Fibroblast of skin of left quadriceps (primary cell): ENCODE results near the gene KRT28.
A peak's percentile ranks its signal among the peaks of the same experiment; 100 is the strongest.
"Not testable (repeated sequence)": the region's sequence is repeated elsewhere in the genome, so short reads cannot be mapped to it uniquely, and the experiment has no call there.

ENCODE experiments used
- DNase-seq, 2 experiments: peaks; one replicate each; pipeline ENCODE4 v3.0.0-alpha.2; 2013; ENCODE audit warnings: low read depth in 2 of 2

KRT28 gene

DNA sequence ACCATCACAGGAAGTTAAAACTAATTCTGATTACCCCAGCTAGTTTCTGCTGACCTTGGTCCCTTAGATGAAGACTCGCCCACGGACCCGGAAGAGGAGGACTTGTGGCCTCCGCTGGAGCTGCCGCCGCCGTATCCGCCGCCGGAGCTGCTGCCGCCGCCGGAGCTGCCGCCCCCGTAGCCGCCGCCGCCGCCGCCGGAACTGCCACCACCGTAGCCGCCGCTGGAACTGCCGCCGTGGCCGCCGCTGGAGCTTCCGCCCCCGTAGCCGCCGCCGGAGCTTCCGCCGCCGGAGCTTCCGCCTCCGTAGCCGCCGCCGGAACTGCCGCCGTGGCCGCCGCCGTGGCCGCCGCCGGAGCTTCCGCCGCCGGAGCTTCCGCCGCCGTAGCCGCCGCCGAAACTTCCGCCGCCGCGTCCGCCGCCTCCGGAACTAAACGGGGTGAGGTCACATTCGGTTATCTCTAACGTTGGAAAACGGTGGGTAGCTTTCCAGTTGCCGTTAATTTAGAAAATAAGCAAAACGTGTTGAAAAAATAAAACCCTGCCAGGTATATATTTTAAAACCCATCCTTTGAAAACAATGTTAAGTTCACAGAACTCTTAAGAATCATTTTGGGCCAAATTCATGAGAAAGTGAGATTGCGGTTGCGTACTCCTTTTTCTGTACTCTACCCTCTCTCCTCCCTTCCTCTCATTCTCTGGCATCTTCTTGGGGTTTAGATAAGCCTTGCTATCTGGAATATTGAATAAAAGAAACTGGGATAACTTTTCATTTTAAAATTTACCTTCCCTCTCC lies 19.2 kb upstream of the KRT28 start:
- DNase-seq, result peak; percentile 65 to 67

DNA sequence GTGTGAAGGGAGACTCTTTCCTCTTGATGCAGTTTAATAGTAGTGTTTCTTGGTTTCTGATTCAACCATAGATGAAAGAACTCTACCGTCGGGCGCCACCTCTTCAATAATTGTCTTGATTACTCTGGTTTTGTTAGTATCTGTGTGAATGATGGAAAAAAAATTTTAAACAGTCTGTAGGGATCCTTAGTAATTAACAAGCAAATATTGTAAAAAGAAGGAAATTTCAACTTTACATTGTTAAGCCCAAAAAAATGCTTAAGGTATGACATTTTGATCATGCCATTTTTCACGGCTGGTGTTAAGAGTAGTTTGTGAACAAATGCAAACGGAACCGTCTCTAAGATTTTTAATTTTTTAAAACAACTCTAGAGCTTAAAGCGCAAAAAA lies 18.6 kb upstream of the KRT28 start:
- no peak for DNase-seq

DNA sequence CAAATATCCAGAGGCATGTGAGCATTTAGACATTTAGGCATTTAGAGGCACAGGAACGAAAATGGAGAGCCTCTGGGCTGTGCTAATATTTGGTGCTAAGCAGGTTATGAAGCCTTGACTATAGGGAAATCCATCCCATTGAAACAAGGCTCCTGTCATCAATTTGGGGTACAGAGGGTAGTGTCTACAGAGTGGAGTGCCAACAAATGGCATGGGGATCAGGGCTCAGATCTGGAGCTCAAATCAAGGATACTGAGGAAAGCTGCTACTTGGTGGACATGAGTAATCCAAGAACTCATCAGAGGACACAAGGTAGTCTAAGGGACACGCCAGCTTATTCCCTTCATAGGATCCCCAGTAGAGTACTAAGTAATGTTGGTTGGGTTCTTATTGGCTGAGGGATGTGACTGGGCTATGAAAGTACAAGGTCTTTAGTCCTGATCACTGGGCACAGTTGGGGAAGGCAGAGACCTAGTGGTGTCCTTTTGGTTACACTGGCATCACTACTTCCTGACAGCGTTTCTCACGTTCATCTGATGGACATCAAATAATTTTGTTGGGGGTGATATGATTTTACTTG lies 17.4 kb upstream of the KRT28 start:
- no peak for DNase-seq

DNA sequence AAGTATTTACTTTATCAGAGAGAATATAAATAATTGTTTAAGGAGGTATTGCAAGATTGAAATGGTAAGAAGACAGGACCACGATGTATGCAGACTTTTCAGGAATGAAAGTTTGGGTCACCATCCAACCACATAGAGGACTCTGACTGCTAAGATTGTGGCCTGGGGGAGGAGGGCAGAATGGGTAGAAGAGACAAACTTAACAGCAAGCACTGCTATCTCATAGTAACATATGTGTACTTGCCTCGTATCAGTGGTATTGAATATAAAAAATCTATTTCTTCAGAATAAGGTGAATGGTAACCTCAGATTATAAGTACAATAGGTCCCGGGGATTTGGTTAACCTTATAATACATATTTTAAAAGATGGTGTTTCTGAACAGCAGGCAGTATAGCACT lies 16.8 kb upstream of the KRT28 start:
- no peak for DNase-seq

DNA sequence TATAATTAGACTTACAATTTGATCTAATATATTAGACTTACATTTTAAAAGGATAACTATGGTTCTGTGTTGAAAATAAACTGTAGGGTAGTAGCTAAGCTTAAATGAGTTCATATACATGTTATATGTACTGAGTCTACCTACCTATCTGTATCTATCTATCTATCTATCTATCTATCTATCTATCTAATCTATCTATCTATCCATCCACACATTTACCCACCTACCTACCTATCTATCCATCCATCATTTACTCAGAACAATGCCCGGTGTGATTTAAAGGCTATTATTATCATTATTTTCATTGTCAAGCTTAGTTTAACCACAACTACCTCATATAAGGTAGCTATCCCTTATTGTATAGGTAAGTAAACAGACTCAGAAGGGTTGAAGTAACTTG lies 15.6 kb upstream of the KRT28 start:
- no peak for DNase-seq

DNA sequence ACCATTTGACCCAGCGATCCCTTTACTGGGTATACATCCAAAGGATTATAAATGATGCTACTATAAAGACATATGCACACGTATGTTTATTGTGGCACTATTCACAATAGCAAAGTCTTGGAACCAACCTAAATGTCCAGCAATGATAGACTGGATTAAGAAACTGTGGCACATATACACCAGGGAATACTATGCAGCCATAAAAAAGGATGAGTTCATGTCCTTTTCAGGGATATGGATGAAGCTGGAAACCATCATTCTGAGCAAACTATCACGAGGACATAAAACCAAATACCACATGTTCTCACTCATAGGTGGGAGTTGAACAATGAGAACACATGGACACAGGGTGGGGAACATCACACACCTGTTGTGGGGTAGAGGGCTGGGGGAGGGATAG lies 14.9 kb upstream of the KRT28 start:
- DNase-seq, result not testable (repeated sequence)

DNA sequence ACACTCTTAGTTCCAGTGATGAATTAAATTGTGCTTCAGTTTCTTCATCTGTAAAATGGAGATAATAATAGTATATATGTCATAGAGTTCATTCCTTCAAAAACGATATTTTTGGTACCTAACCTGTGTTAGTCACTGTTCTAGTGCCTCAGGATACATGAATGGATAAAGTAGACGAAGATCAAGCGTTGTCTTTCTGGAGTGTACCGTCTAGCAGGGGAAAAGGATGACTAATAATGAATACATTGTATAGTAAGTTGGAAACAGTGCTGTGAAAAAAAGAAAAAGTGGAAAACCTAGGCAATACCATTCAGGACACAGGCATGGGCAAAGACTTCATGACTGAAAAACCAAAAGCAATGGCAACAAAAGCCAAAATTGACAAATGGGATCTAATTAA lies 14.0 kb upstream of the KRT28 start:
- no peak for DNase-seq

DNA sequence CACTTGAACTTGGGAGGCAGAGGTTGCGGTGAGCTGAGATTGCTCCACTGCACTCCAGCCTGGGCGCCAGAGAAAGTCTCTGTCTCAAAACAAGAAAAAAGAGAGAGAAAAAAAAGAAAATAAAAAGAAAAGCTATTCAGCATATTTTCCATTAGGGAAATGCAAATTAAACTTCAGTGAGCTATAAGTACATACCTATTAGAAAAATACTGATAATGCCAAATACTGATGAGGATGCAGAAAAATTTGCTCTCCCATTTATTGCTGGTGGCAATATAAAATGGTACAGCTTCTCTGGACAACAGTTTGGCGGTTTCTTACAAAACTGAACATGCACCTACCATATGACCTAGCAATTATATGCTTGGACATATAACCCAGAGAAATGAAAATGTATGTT lies 12.9 kb upstream of the KRT28 start:
- no peak for DNase-seq

DNA sequence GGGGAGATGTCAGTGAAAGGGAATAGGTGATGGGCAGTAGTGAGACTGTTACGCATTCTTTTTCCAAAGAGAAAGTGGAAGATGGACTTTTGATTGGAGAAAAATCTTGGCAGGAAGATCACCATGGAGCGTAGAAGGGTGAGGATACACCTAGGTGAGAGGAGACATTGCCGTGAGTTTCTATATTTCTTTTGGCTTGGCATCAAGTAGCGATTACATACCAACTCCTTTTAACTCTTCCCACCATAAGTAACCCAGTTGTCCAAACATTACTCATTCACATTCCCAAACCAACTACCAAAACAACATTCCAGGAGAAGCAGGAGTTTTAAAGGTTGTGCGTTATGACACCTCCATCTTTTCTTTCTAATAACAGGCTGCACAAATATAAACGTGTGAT lies 10.7 kb upstream of the KRT28 start:
- peak in 1 of 2 experiments; percentile 22 for DNase-seq

DNA sequence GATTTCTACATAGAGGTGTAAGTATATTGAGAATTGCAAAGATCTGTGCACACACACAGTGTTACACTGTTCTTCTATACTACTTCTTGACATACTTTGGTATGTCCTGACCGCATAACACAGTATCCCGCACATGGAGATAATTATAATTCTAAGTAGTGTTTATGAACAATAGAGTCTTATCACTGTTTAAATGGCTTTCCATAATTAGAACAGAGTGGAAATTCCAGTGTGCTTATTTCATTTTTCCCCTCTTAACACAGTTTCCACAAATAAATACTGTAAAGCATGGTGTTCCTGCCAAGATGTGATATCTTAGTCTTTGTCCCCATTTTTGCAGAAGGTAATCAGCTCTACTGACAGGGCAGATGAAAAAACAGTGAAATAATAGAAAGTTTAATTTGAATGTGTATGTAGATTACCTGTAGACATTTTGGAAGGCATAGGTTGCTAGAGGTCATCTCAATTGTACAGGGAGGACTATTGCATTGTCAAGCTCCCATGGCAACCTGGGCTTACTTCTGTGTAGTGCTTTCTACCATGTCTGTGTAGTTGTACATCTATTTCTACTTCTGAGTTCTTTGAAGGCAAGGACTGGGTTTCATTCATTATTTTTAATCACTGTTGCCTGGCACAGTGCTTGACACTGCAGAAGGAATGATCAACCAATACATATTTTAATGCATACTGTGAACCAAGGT lies 10.1 kb upstream of the KRT28 start:
- DNase-seq, result peak; percentile 51 to 59

DNA sequence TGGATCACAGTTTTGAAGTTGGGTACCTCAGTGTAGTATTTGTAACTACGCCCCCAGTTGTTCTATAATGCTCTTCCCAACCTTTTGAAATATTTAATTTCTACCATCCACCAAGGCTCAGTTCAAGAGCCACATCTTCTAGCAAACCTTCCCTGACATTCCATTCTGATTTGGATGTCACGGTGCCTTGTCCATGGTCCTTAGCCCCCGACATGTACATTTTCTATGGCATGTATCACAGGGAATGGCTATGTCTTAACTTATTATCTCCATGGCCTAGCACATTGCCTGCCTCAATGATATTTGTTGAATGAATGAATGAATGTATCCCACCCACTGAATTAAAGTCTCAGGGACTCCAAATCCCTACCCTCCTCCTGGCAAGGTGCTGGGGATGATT lies 6.4 kb upstream of the KRT28 start:
- DNase-seq, result no peak

DNA sequence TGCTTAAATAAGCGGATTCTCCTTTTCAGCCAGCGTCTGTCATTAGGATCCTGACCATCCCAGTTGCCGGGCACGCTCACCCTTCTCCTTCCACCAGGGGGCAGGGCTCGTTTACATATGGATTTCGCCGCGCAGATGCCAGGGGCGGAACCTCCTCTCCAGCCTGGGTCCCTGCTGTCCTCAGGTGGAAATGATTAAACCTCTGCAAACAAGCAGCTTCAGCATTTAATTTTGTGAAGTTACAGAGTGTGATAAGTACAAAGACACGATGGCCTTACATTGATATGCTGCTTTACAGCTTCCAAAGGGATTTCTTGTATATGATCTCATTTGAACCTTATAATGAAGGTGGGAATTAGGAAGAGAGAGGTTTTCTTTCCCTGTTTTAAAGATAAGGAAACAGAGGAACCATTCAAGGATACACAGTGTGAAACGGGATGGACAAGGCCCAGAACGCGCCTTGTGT lies 3.9 kb upstream of the KRT28 start:
- peak; percentile 55 for DNase-seq

DNA sequence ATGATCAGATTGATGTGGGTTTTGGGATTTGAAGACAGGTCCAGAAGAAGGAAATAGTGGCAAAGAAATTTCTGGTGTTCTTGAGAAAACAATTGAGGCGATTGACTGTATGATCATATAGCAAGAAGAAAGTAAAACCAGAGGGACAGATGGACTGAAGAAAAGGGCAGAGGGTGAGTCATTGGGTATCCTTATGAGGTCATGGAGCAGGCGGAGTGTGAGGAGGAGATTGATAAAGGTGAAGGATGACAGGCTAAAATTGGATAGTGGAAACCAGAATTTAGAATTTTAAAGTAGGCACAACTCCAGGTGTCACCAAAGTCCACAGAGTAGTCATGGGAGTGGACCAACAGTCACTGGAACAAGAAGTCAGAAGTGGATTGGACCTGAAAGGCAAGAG lies 1.4 kb upstream of the KRT28 start:
- no peak for DNase-seq

DNA sequence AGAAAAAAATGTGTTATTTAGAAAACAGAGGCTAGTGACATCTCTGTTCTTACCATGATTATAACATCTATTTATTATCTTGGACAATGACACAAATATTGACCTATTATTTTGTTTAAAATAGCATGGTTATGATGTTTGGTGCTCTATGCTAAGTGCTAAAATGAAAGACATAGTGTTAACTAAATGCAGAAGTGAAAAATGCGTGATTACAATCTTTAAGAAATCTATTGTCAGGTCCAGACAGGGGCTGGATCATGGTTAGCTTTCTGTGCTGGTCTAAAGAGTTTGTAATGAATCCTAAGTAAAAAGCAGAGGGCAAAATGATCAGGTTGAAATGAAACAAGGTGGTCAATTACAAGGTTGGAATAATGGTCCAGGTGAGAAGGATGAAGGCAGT lies 622 bp upstream of the KRT28 start:
- DNase-seq, result no peak

DNA sequence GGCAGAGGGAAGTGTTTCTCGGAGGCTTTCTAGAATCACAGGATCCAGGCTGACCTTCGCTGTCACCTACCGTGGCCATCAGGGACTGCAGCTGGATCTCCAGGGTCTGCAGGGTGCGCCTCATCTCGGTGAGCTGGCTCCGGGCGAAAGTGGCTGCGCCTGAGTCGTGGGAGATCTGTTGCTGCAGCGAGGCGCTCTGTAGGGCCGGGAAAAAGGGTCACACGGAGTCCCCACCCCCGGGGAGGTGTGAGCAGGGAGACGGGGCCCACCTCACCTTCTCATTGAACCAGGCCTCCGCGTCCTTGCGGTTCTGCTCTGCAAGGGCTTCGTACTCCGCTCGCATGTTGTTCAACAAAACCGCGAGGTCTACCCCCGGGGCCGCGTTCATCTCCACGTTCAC lies 2.9 kb downstream of the KRT28 start:
- no peak for DNase-seq

DNA sequence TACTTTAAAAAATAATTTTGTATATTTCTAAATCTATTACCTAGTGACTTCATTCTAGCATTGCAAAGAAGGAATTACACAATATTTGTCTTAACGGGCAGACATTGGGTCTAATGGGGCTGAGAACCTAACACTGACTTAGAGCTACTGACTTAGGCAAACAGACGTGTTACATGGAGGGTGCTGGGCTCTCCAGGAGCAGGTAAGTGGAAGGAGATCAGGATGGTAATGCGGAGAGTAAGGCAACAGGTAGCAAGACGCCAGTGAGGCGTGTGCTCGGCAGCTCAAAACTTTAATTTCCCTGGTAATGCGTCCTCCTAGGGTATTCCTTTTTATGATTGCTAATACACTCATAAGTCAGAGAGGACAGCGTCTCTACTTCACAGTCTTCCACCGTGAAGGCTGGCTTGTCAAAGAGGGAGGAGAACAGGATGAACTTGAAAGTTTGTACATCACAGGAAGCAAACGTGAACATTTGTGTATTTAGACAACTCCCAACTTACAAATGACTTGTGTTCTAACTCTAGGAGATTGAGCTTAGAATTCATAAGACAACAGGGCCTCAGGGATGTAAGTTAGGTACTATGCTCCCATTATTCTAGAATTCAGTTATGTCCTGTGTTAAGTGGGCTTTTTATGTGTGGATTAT lies 4.6 kb downstream of the KRT28 start:
- DNase-seq, result no peak

DNA sequence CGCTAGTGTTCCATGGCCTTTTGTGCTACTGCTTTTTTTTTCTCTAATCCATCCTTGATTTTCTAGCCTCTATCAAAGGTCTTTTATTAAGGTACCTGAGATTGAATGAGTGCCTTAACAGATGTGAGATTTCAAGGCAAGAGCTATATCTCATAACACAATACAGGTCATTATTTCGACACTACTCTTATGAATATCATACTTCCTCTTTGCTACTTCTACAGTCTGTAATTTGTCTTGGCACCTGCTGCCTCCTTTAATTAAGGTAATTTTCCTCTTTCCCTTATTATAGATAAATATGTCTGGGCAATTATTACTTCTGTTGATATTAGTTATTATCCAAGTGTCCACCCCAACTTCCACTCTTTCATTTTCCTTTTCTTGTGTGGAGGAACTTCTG lies 5.3 kb downstream of the KRT28 start:
- DNase-seq, result no peak

DNA sequence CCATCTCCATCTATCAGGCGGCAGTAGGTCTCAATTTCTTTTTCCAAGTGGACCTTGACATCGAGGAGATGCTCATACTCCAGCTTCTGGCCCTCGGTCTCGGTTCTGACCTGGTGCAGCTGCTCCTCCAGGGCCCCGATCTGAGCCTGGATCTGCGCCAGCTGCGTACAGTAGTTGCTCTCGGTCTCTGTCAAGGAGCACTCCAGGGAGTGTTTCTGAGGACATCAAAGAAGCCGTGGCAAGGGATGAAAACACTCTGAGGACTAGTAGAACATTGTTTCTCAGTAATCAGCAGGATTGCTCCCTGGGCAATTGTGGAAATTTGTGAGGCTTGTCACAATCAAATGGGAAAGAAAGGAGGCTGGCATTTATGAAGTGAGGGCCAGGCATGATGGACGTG lies 5.9 kb downstream of the KRT28 start:
- no peak for DNase-seq

DNA sequence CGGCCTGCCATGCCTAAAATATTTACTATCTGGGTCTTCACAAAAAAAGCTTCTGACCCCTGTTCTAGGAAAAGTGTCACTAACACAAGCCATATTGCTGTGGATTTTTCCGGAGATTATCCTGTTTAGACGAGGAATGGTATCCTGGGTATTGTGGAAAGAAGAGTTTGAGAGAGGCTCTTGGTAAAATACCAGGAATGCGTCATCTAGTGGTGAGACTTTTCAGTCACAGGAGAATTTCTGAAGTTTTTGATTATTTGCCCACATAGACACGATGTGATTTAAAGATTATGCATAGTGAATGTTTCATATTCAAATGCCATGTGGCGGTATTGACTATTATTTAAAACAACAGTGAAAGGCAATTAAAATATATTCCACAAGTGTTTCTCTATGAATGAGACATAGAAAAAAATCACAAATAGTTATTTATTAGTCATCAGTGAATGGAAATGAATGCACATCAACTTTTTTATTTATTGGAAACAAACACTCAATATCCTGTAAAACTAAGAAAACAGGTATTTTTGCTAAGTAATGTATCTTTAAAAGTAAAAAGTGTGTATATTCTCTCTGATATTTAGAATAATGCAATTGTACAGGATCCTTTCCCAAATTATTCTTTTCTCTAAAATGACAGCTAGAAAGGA lies 7.8 kb downstream of the KRT28 start:
- no peak for DNase-seq

DNA sequence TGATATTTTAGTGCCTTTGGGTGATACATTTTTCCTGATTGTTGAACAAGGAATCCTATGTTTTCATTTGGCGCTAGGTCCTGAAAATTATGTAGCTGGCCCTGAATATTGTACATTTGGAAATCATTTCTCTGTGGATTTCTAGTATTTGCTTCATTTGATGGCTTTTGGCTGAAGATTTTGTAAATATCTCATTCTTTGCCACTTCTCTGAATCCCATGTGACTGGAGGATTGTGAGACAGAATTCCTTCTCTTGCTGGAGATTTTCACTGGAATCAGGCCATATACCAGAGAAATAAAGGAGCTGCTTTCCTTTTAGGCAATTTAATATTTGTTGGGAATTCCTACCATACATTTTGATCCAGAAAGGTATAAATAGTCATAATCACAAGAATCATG lies 8.6 kb downstream of the KRT28 start:
- no peak for DNase-seq

DNA sequence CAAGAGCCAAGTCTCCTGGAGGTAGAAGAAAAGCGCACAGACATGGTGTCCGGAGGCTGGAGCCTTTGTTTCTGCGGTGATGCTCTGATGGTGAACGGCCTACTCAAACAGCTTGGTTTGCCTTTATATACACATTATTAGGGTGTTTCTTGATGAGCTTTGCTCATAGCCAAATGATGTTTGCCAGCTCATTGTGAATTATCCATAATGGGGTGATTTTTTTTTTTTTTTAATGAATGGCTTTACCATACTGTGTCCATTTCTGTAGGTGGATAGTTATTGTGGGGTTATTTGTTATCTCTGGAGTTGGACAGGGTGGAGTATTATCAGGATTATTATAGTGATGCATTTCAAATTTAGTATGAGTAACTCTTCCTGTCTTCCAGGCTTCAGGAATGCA lies 17.3 kb downstream of the KRT28 start, which contains the start of gene KRT27:
KRT27 (minus strand) TSS at position 101 of the 400 bp plus-strand sequence; CDS start at position 44, 57 bp downstream.
- DNase-seq, result no peak
